Activated CD8-positive, alpha-beta T cell treated with anti-CD3 and anti-CD28 coated beads, Interleukin-2, amount 10 ng/mL, durations not matched to agents 7 days and 5 days (primary cell): ENCODE measurements around the gene TLK1. TPM values are rescaled to one million over a fixed set of nuclear protein-coding genes. Genes with fewer than 3 reads are reported as not detected.

ENCODE experiments used
- ATAC-seq: fragments of 150-1000 bp; cut with Tn5 transposase; one replicate; pipeline ENCODE4 v1.10.0; 2021; ENCODE audit warnings: moderate library complexity
- CTCF ChIA-PET: fragments of 350-600 bp; sonication (Branson Sonifier 250); formaldehyde crosslinking; loops from one replicate; lab custom pipeline; 2021; ENCODE audit warnings: antibody characterized with exemption; lab: Charles Lee
- POLR2A ChIA-PET: fragments of 350-600 bp; sonication (Branson Sonifier 250); formaldehyde crosslinking; loops from one replicate; lab custom pipeline; 2021; ENCODE audit warnings: antibody characterized with exemption; lab: Charles Lee
- DNase-seq: peaks from one replicate; pipeline ENCODE4 v3.0.0-alpha.2; 2020
- H3K27ac Mint-ChIP-seq: one replicate; pipeline ENCODE4 v1.8.0; 2021; ENCODE audit warnings: mild to moderate bottlenecking, mixed read lengths
- H3K27me3 Mint-ChIP-seq: one replicate; pipeline ENCODE4 v1.8.0; 2021; ENCODE audit warnings: low read depth, mixed read lengths
- H3K36me3 Mint-ChIP-seq: one replicate; pipeline ENCODE4 v1.8.0; 2021; ENCODE audit warnings: low read depth, mixed read lengths
- H3K4me1 Mint-ChIP-seq: one replicate; pipeline ENCODE4 v1.8.0; 2021; ENCODE audit warnings: low read depth, mixed read lengths
- H3K4me3 Mint-ChIP-seq: one replicate; pipeline ENCODE4 v1.8.0; 2021; ENCODE audit warnings: mild to moderate bottlenecking, mixed read lengths
- H3K9me3 Mint-ChIP-seq: one replicate; pipeline ENCODE4 v1.8.0; 2022; ENCODE audit warnings: mixed read lengths; ENCODE audit not compliant: insufficient read depth
- total RNA-seq, 2 experiments: library from RNA; stranded (reverse); gene quantifications; one replicate each; pipeline ENCODE4 v1.2.3, GENCODE V29; 2021

TLK1 gene
- total RNA-seq, 2 experiments from 2014 or later: 89.1 to 96.3 TPM

- ATAC-seq (no peak), DNase-seq (no peak)
- ChIA-PET POLR2A (no interaction called here), CTCF (interaction anchor here (0.6 to 1.7 kb wide), 3 partner anchors 12 to 21 kb away, joined by 3 read pairs; partner anchors contain the start of gene GORASP2)
- H3K36me3 Mint-ChIP-seq: peaks cover 53% of the 10 kb centered on the region
- no peak overlapping the region for H3K4me3 Mint-ChIP-seq
- H3K27me3 Mint-ChIP-seq: no peaks in the 10 kb centered on the region
- no peaks in the 10 kb centered on the region for H3K4me1 Mint-ChIP-seq
- H3K9me3 Mint-ChIP-seq: no peaks in the 10 kb centered on the region
- no peak overlapping the region for H3K27ac Mint-ChIP-seq
Measured at GRCh38 chr2:170950221-170950761, 210.4 kb downstream of the TLK1 start.

- no peak overlapping the region for H3K4me3 Mint-ChIP-seq
- peaks cover 47% of the 10 kb centered on the region for H3K36me3 Mint-ChIP-seq
- ATAC-seq: no peak
- DNase-seq: no peak
- H3K4me1 Mint-ChIP-seq: peaks cover 3% of the 10 kb centered on the region
- H3K27ac Mint-ChIP-seq: no peak overlapping the region
- ChIA-PET POLR2A (no interaction called here), CTCF (interaction anchor here (0.8 kb wide), 1 partner anchor 20 kb away, joined by 4 read pairs; the partner anchor contains the start of gene GORASP2)
- no peaks in the 10 kb centered on the region for H3K27me3 Mint-ChIP-seq
- no peaks in the 10 kb centered on the region for H3K9me3 Mint-ChIP-seq
Measured at GRCh38 chr2:170949415-170949814, 211.3 kb downstream of the TLK1 start.

- ChIA-PET POLR2A (interaction anchor here (0.7 kb wide), 1 partner anchor 28 kb away, joined by 3 read pairs; no protein-coding TSS in a partner anchor), CTCF (interaction anchor here (1.0 to 1.2 kb wide), 2 partner anchors 11 to 15 kb away, joined by 5 read pairs; partner anchors contain the start of gene GORASP2)
- Mint-ChIP-seq H3K27me3 (no peaks in the 10 kb centered on the region), H3K36me3 (peaks cover 15% of the 10 kb centered on the region), H3K27ac (no peak overlapping the region), H3K4me1 (peaks cover 18% of the 10 kb centered on the region), H3K9me3 (no peaks in the 10 kb centered on the region), H3K4me3 (no peak overlapping the region)
- ATAC-seq (no peak), DNase-seq (no peak)
Measured at GRCh38 chr2:170944545-170944944, 216.1 kb downstream of the TLK1 start.

- H3K27me3 Mint-ChIP-seq: no peaks in the 10 kb centered on the region
- no peaks in the 10 kb centered on the region for H3K9me3 Mint-ChIP-seq
- no peak for DNase-seq
- peaks cover 16% of the 10 kb centered on the region for H3K36me3 Mint-ChIP-seq
- peaks cover 25% of the 10 kb centered on the region for H3K4me1 Mint-ChIP-seq
- ATAC-seq: no peak
- no peak overlapping the region for H3K4me3 Mint-ChIP-seq
- H3K27ac Mint-ChIP-seq: no peak overlapping the region
- CTCF ChIA-PET: interaction anchor here (1.0 kb wide), 1 partner anchor 13 kb away, joined by 3 read pairs; no protein-coding TSS in a partner anchor
- POLR2A ChIA-PET: no interaction called here
Measured at GRCh38 chr2:170943596-170943995, 217.1 kb downstream of the TLK1 start.

GRCh38 chr2:170943041-170943440 lies 217.7 kb downstream of the TLK1 start:
- ATAC-seq (no peak), DNase-seq (no peak)
- ChIA-PET CTCF (interaction anchor here (1.0 kb wide), 1 partner anchor 13 kb away, joined by 3 read pairs; no protein-coding TSS in a partner anchor), POLR2A (no interaction called here)
- H3K27me3 Mint-ChIP-seq: no peaks in the 10 kb centered on the region
- H3K4me1 Mint-ChIP-seq: peaks cover 29% of the 10 kb centered on the region
- no peak overlapping the region for H3K27ac Mint-ChIP-seq
- peaks cover 16% of the 10 kb centered on the region for H3K36me3 Mint-ChIP-seq
- no peaks in the 10 kb centered on the region for H3K9me3 Mint-ChIP-seq
- no peak overlapping the region for H3K4me3 Mint-ChIP-seq

- Mint-ChIP-seq H3K27ac (no peak overlapping the region), H3K4me3 (no peak overlapping the region), H3K27me3 (no peaks in the 10 kb centered on the region), H3K4me1 (peaks cover 29% of the 10 kb centered on the region), H3K9me3 (no peaks in the 10 kb centered on the region), H3K36me3 (peaks cover 15% of the 10 kb centered on the region)
- CTCF ChIA-PET: interaction anchor here (1.0 kb wide), 1 partner anchor 12 kb away, joined by 3 read pairs; no protein-coding TSS in a partner anchor
- no peak for ATAC-seq
- POLR2A ChIA-PET: no interaction called here
- no peak for DNase-seq
Measured at GRCh38 chr2:170942615-170943014, 218.1 kb downstream of the TLK1 start.

Other genes starting within 250 kb of the TLK1 start
- gene GORASP2, start 231.6 kb downstream of the TLK1 start, total RNA-seq: 10 to 100 TPM; 65.2 to 65.9 TPM